ENCODE data around the gene SLC30A5.
"Not testable (repeated sequence)": the region's sequence is repeated elsewhere in the genome, so short reads cannot be mapped to it uniquely, and the experiment has no call there.

The SLC30A5 gene

DNA sequence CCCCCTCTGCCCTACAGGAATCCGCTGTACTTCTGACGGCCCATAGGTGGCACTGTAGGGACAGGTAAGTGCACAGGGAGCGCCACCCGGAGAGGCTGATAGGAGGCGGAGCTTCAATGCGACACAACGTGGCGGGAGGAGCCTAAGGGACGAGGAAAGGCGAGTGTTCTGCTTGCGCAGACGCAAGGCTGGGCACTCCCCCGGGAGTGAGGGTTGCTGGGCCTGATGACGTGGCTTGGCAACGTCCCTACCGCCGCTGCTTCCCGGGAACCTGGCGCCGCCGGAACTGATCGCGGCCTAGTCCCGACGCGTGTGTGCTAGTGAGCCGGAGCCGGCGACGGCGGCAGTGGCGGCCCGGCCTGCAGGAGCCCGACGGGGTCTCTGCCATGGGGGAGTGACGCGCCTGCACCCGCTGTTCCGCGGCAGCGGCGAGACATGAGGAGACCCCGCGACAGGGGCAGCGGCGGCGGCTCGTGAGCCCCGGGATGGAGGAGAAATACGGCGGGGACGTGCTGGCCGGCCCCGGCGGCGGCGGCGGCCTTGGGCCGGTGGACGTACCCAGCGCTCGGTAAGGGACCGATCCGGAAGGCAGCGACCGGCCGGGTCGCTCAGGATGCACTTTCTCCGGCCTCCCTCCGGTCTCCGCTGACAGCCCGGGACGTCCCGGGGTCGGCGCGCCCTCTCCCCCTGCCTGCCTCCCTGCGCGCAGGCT lies at the start of gene SLC30A5:
Gene SLC30A5, plus strand, starts transcription at position 244 of the 712 bp plus-strand sequence. Its CDS starts 242 bp downstream, at position 486.
- DNase-seq = peak; percentile 85 to 100 (median 96)

DNA sequence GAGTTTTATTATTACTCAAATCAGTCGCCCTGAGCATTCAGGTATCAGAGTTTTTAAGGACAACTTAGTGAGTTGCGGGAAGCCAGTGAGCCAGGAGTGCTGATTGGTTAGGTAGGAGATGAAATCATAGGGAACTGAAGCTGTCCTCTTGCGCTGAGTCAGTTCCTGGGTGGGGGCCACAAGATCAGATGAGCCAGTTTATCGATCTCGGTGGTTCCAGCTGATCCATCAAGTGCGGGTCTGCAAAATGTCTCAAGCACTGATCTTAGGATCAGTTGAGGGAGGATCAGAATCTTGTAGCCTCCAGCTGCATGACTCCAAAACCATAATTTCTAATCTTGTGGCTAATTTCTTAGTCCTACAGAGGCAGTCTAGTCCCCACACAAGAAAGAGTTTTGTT lies 48.6 kb upstream of the SLC30A5 start:
- DNase-seq = not testable (repeated sequence)

DNA sequence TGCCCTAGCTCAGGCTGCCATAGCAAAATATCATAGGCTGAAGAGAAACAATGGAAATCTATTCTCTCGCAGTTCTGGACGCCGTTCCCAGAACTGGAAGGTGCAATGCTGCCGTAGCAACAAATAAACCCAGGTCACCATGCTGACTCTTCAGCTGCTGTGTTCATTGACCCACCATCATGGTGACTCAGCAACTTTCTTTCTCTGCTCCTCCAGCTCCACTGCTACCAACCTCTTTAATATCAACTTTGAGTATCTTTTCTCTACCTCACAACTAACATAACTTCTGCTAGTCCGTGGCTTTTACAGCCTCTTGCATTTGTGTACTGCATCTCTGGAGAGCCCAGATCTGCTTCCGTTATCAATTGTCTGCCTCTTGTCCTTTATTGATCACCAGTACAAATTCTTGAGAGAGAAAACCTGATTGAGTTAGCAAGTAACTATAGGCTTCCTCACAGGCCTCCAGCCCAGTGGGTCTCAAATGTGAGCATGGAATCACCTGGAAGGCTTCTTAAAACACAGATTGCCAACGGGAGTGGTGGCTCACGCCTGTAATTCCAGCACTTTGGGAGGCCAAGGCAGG lies 47.3 kb upstream of the SLC30A5 start:
- no peak for DNase-seq

DNA sequence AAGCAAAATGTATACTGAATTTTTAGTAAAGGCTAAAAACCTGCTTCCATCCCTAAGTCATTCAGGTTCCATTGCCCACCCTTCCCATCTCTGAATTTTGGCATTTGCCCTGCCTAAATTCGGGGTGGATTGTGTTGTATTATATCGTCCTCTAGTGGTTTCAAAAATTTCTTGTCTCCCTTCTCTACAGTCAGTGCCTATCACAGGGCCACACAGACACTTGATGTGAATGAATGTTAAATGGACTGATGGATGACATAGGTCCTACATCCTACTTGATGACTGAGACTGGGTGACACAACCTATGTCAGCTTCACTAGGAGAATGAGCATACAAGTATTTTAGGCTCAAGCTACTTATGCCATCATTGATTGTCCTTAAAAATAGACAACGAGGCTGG lies 45.6 kb upstream of the SLC30A5 start:
- no peak for DNase-seq

DNA sequence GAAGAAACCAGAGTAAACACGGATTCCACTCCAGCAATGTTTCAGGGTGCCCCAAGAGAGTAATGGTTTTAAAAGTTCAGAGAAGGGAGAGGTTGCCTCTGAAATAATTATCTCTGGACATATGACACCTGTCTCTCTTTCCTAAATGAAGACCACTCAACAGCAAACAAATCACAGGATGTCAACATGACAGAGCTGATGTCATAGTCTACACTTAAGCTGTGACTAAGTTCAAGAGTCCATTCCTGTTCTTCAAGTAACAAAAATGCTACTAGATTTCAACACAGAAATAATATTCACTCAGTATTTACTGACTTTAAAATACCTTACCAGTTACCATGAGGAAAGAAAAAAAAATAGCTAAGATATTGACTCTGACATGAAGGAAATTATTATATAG lies 44.7 kb upstream of the SLC30A5 start:
- no peak for DNase-seq

DNA sequence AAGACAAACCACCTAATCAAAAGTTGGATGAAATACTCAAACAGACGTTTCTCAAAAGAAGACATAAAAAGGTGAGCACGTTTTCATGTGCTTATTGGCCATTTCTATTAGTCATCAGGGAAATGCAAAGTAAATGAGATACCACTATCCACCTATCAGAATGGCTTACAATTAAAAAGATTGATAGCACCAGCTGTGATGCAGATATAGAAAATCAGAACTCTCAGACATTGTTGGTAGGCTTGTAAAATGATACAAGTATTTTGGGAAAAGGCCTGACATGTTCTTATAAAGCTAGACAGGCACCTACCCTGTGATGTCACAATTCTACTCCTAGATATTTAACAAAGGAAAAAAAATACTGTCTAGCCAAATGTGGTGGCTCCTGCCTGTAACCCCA lies 44.0 kb upstream of the SLC30A5 start:
- no peak for DNase-seq

DNA sequence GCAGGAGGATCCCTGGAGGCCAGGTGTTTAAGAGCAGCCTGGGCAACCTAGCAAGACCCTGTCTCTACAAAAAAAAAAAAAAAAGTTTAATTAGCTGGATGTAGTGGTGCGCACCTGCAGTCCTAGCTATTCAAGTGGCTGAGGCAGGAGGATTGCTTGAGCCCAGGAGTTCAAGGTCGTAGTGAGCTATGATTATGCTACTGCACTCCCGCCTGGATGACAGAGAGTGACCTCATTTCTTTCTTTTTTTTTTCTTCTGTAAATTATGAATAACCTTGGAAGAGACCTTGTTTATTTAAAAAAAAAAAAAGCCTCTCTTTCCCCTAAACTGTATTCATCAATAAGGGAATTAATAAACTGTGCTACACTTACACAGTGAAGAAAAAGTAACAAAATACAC lies 43.6 kb upstream of the SLC30A5 start:
- DNase-seq = no peak

DNA sequence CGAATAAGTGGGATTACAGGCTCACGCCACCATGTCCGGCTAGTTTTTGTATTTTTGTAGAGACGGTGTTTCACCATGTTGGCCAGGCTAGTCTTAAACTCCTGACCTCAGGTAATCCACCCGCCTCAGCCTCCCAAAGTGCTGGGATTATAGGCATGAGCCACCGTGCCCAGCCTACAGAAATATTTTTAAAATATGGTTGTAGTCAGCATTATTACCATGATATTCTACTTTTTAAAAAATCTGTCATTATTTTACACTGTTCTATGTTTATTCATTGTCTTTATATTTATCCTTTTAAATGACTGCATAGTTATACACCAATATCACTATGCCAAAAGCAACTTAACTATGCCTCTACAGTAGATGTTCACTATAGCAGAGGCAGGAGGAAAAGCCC lies 41.6 kb upstream of the SLC30A5 start:
- DNase-seq = no peak

DNA sequence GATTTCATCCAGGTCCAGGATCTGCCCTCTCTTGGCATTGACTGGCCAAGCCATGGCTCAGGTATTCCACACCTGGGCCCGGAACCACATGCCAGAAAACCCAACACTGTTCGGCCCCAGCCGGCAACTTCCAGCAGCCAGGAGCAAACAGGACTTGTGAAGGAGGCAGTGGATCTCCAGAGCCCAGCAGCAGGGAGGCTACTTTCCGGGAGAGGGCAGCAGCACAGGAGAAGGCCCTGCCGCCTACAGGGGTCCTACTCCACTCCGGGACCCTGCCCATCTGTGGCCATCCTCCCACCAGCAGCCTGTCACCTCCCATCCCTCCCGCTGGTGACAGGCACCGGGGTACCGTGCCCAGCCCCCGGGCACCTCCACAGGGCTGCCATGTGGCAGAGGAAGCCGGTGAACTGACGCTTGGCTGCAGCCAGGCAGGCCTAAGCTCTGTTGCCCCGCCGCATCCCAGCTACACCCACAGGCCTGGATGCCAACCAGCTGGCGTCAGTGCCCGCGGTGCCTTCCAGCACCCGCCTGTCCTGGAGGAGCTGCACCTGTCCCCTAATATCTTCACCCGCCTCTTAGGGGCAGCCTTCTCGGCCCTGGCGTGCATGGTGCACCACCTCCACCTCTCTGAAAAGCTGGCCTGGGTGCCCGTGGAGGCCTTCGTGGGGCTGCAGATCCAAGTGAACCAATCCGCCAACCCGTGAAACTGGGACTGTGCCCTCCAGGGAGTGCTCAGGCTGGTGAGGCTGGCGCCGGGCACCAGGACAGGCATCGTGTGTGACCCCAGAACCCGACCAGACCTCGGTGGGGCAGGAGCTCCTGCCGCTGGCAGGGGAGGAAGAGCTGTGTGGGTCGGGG lies 18.9 kb upstream of the SLC30A5 start:
- peak in 1 of 14 donors; percentile 16 for DNase-seq

DNA sequence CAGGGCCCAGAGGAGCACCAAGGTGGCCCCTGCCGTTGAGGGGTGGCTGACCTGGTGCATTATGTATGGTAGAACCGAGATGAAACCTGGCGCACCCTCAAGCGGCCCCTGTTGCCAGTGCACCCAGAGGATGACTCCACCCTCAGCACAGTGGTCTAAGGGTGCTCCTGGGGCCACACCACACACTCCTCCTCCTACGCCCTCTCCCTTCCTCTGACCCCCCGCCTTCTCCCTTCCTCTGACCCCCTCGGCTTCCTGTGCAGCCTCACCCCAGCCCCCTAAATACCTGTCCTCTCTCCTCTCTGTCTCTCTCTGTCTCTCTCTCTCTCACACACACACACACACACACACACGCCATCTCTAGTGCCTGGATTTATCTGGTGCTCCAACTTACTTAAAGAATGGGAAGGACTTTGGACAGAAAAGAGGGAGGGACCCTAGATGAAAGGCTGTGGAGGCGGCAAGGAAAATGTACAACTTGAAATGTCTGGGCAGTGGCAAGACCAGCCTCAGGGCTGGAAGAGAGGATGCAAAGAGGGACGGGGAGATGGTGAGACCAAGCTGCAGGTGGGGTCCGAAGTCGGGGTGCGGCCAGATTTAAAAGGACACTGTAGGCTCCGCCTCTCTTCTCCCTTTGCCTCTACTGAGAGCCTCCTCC lies 18.2 kb upstream of the SLC30A5 start:
- DNase-seq = no peak

DNA sequence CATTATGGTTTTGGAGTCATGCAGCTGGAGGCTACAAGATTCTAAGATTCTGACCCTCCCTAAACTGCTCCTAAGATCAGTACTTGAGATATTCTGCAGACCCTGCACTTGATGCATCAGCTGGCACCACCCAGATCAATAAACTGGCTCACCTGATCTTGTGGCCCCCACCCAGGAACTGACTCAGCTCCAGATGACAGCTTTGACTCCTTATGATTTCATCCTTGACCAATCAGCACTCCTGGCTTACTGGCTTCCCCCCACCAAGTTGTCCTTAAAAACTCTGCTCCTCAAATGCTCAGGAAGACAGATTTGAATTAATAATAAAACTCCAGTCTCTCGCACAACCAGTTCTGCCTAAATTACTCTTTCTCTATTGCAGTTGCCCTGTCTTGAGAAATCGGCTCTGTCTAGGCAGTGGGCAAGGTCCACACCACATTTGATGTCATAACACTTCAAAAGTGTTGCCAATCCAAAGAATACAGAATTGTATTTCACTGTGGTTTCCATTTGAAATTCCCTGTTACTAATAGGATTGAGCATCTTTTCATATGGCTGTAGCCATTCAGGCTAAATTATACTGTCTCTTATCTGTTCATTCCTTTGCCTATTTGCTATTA lies 14.8 kb upstream of the SLC30A5 start:
- no peak for DNase-seq

DNA sequence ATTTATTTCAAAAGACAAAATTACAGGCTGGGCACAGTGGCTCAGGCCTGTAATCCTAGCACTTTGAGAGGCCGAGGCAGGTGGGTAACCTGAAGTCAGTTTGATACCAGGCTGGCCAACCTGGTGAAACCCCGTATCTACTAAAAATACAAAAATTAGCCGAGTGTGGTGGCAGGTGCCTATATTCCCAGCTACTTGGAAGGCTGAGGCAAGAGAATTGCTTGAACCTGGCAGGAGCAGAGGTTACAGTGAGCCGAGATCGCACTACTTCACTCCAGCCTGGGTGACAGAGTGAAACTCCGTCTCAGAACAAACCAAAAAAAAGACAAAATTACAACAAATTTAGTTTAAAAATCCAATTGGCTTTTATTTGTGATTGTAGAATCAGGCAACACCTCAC lies 14.3 kb upstream of the SLC30A5 start:
- no peak for DNase-seq

DNA sequence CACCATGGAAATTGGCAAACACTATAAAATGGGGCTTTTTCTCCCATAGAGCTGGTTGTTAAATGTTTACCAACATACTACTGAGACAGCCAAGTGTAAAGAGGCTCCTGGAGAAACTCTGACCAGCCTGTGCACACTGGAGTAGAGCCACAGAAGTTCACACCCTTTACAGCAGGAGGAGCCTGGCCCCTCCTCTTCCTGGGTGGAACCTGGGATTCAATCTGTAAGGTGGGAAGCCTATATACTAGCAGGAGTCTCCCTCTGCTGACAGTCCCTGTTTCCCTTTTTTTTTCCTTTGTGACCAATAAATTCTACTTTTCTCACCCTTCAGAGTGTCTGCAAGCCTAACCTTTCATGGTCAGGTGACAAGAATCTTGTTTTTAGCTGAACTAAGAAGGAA lies 10.4 kb upstream of the SLC30A5 start:
- DNase-seq = no peak

DNA sequence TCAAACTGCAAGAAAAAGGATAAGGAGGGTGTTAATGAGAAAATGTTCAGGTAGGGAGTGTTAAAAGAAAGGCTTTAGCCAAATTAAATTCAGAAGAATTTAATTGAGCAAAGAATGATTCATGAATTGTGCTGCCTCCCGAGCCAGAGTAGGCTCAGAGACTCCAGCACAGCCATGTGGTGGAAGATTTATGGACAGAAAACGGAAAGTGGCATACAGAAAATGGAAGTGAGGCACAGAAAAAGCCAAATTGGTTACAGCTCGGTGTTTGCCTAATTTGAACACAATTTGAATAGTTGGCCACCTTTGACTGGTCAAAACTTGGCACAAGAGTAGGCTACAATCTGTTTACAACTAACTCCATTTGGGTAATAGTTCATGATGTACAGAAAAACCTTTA lies 9.6 kb upstream of the SLC30A5 start:
- no peak for DNase-seq

DNA sequence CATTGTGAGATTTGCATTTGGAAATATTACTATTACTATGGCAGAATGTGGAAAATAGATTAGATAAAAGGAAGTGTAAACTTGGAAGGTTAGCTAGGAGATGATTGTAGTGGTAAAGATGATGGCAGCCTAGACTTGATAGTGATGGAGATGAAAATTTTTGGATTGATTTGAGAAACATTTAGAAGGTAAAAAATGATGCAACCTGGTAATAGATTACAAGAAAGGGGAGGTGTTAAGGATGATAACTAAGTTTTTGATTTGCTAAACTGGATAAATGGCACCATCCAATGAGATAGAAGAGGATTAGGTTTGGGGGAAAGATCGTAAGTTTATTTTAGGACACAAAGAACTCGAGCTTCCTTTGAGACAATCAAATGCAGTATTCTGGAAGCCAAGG lies 8.9 kb upstream of the SLC30A5 start:
- no peak for DNase-seq

DNA sequence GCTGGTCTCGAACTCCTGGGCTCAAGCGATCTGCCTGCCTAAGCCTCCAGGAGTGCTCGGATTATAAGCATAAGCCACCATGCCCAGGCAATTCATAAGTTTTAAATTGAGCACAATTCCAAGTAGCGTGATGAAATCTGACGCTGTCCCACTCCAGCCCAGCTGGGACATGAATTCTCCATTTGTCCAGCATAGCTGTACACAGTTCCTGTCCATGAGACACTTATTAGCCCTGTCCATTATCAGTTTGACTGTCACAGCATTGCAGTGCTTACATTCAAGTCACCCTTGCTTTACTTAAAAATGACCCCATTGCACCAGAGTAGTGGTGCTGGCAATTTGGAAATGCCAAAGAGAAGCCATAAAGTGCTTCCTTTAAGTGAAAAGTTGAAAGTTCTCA lies 7.6 kb upstream of the SLC30A5 start:
- no peak for DNase-seq

DNA sequence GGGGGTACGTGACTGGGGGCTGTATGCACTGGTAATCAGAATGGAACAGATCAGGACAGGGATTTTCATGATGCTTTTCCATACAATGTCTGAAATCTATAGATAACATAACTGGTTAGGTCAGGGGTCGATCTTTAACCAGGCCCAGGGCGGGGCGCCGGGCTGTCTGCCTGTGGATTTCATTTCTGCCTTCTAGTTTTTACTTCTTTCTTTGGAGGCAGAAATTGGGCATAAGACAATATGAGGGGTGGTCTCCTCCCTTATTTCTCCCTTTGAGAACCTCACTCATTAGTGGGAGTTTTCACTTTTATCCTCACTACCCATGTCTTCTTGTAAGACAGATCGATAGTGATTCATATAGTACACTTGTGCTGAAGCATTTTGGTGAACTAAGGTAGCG lies 5.8 kb upstream of the SLC30A5 start:
- DNase-seq = not testable (repeated sequence)

DNA sequence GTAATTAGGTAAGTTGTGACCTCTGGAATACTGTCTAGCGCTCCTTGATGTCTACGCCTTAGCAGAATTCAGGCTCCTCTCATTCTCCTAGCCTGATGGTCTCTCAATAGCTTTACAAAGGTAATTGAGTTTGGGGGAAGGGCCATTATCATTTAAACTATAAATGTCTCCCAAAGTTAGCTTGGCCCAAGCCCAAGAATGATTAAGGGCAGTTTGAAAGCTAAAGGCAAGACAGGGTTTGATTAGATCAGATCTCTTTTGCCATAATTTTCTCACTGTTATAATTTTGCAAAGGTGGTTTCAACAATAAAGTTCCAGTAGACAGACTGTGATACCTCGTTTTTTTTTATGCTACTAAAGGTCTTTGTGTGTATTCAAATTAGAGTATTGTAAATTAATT lies 3.7 kb upstream of the SLC30A5 start:
- DNase-seq = no peak

DNA sequence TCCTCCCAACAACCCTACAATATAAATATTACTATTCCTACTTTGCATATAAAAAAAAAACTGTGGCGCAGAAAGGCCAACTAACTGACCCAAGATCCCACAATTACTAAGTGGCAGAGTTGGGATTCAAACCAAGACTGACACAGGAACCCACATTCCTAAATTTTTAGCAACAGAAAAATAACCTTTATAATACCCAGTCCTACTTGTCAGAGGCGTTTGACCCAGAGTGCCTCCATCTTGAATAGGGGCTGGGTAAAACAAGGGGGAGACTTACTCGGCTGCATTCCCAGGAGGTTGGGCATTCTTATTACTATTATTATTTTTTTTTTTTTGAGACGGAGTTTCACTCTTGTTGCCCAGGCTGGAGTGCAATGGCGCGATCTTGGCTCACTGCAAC lies 2.0 kb upstream of the SLC30A5 start:
- DNase-seq = no peak

DNA sequence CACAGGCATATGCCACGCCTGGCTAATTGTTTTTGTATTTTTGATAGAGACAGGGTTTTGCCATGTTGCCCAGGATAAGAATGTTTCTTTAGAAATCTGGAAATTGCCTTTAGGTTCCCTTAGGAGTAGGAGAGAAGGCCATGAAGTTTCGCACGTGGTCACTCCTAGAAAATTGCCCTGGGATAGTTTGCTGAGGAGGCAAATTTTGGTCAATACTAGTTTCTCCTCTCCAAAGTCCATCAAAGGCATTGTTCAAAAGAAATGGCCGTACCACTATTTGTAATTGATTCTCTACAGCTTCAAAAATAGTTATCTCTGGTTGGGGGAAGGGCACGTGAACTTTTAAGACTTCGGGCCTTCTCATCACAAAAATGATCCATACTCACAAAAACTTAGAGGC lies 845 bp upstream of the SLC30A5 start:
- DNase-seq = no peak

DNA sequence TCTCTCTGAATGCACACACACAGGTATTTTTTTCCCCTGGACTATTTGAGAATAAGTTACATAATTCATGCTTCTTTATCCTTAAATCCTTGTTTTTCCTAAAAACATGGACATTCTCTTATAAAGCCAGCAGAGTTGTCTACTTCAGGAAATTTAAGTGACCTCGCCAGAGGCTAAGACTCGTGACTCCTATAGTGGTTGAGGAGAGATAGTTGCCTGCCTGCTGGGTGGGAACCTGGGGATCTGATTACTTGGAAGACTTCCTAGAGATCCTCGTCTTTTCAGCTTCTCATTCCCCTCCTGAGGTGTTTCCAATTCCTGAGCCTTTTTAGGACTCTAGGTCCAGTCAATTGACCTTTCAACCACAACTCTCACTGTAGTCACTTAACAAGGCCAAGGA lies 5.5 kb downstream of the SLC30A5 start:
- DNase-seq = no peak

DNA sequence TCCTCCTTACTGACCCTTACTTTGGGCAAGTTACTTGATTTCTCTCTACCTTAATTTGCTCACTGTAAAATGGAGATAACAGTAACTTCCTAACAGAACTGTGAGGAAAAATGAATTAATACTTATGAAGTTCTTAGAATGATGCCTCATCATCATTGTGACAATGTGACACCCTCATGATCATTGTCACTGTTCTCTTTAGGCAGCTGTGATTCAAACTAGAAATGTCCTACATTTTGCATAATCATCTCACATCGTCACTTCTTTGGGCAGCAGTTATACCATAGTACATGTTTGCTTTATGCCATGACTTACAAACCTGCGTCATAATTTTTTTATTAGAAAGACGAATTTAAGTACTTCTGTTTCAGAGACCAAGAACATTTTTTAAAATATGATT lies 9.7 kb downstream of the SLC30A5 start:
- no peak for DNase-seq

All from C1 segment of cervical spinal cord (tissue), 14 donors.